SJCRH30 (cell line): ENCODE measurements around the gene LIN37. TPM values are rescaled to one million over a fixed set of nuclear protein-coding genes. Genes with fewer than 3 reads are reported as not detected.
"Not testable (repeated sequence)": the region's sequence is repeated elsewhere in the genome, so short reads cannot be mapped to it uniquely, and the experiment has no call there.

Experiments
- DNase-seq, 2 experiments: peaks; one replicate each; pipeline ENCODE4 v3.0.0-alpha.2; 2015 to 2020
- H3K27ac ChIP-seq: fragments of 250-450 bp; sonication (Bioruptor Pico); 2 replicates; pipeline ENCODE4 v1.5.1; 2020; ENCODE audit warnings: mild to moderate bottlenecking, moderate library complexity
- H3K27me3 ChIP-seq: fragments of 250-450 bp; sonication (Bioruptor Pico); 2 replicates; pipeline ENCODE4 v1.5.1; 2020; ENCODE audit warnings: mild to moderate bottlenecking, moderate library complexity
- H3K36me3 ChIP-seq: fragments of 250-450 bp; sonication (Bioruptor Pico); 2 replicates; pipeline ENCODE4 v1.5.1; 2020; ENCODE audit warnings: mild to moderate bottlenecking, moderate library complexity
- H3K4me1 ChIP-seq: fragments of 250-450 bp; sonication (Bioruptor Pico); 2 replicates; pipeline ENCODE4 v1.5.1; 2020; ENCODE audit warnings: mild to moderate bottlenecking, moderate library complexity
- H3K4me3 ChIP-seq: fragments of 250-450 bp; sonication (Bioruptor Pico); 2 replicates; pipeline ENCODE4 v1.5.1; 2020; ENCODE audit warnings: mild to moderate bottlenecking, moderate library complexity
- H3K9me3 ChIP-seq: fragments of 250-450 bp; sonication (Bioruptor Pico); replicated peaks from 2 replicates; pipeline ENCODE4 v1.5.1; 2020; ENCODE audit warnings: mild to moderate bottlenecking, moderate library complexity
- total RNA-seq: library from RNA; depleted of rRNA; stranded (reverse); fragments of >200 nt; shearing (Covaris generic); gene quantifications from 2 replicates; pipeline ENCODE4 v1.2.3, GENCODE V29; 2014

The LIN37 gene
- total RNA-seq, 1 experiment from 2014 or later: 4.9 TPM

GRCh38 chr19:35787227-35787799 is 38.9 kb downstream of the LIN37 start:
- Histone ChIP-seq H3K9me3 (no peaks in the 10 kb centered on the region), H3K27me3 (no peaks in the 10 kb centered on the region), H3K4me1 (no peaks in the 10 kb centered on the region), H3K36me3 (no peaks in the 10 kb centered on the region; the same call in 1 of the 2 replicates), H3K27ac (no peak overlapping the region), H3K4me3 (no peak overlapping the region)
- DNase-seq: no peak

- H3K4me3 ChIP-seq: no peak overlapping the region
- H3K4me1 ChIP-seq: no peaks in the 10 kb centered on the region
- H3K9me3 ChIP-seq: no peaks in the 10 kb centered on the region
- H3K36me3 ChIP-seq: no peaks in the 10 kb centered on the region; the same call in 1 of the 2 replicates
- H3K27ac ChIP-seq: no peak overlapping the region
- H3K27me3 ChIP-seq: no peaks in the 10 kb centered on the region
- no peak for DNase-seq
These were observed 40.0 kb downstream of the LIN37 start for GRCh38 chr19:35788205-35788960.

- DNase-seq: no peak
- Histone ChIP-seq H3K4me1 (no peaks in the 10 kb centered on the region), H3K36me3 (no peaks in the 10 kb centered on the region; the same call in 1 of the 2 replicates), H3K27me3 (no peaks in the 10 kb centered on the region), H3K9me3 (no peaks in the 10 kb centered on the region), H3K27ac (no peak overlapping the region), H3K4me3 (no peak overlapping the region)
These were observed 41.0 kb downstream of the LIN37 start for GRCh38 chr19:35789195-35789977.

- no peak overlapping the region for H3K4me3 ChIP-seq
- no peak for DNase-seq
- H3K27me3 ChIP-seq: no peaks in the 10 kb centered on the region
- H3K36me3 ChIP-seq: no peaks in the 10 kb centered on the region; the same call in 1 of the 2 replicates
- H3K27ac ChIP-seq: no peak overlapping the region
- H3K4me1 ChIP-seq: no peaks in the 10 kb centered on the region
- H3K9me3 ChIP-seq: no peaks in the 10 kb centered on the region
These were observed 41.9 kb downstream of the LIN37 start for GRCh38 chr19:35789978-35790944.

GRCh38 chr19:35790981-35791813 is 42.8 kb downstream of the LIN37 start:
- Histone ChIP-seq H3K9me3 (no peaks in the 10 kb centered on the region), H3K27ac (no peak overlapping the region), H3K4me3 (no peak overlapping the region), H3K4me1 (no peaks in the 10 kb centered on the region), H3K36me3 (no peaks in the 10 kb centered on the region), H3K27me3 (no peaks in the 10 kb centered on the region)
- peak in 1 of 2 experiments; percentile 38 for DNase-seq

- Histone ChIP-seq H3K4me3 (no peak overlapping the region), H3K4me1 (no peaks in the 10 kb centered on the region)
- DNase-seq: no peak
These were observed 43.5 kb downstream of the LIN37 start for GRCh38 chr19:35791814-35792279.

GRCh38 chr19:35792312-35792711 is 43.9 kb downstream of the LIN37 start:
- no peak overlapping the region for H3K27ac ChIP-seq
- H3K4me3 ChIP-seq: no peak overlapping the region

More at GRCh38 chr19:35791814-35792279, 43.5 kb downstream of the LIN37 start:
- Histone ChIP-seq H3K9me3 (no peaks in the 10 kb centered on the region), H3K27me3 (no peaks in the 10 kb centered on the region), H3K36me3 (no peaks in the 10 kb centered on the region), H3K27ac (no peak overlapping the region)

GRCh38 chr19:35792888-35793287 is 44.5 kb downstream of the LIN37 start:
- Histone ChIP-seq H3K36me3 (no peaks in the 10 kb centered on the region), H3K27me3 (no peaks in the 10 kb centered on the region), H3K27ac (no peak overlapping the region), H3K4me3 (no peak overlapping the region), H3K4me1 (no peaks in the 10 kb centered on the region), H3K9me3 (no peaks in the 10 kb centered on the region)
- no peak for DNase-seq

More at GRCh38 chr19:35792312-35792711, 43.9 kb downstream of the LIN37 start:
- H3K27me3 ChIP-seq: no peaks in the 10 kb centered on the region
- no peaks in the 10 kb centered on the region for H3K9me3 ChIP-seq
- H3K4me1 ChIP-seq: no peaks in the 10 kb centered on the region
- H3K36me3 ChIP-seq: no peaks in the 10 kb centered on the region
- no peak for DNase-seq

GRCh38 chr19:35793381-35794165 is 45.2 kb downstream of the LIN37 start:
- no peaks in the 10 kb centered on the region for H3K36me3 ChIP-seq
- H3K27me3 ChIP-seq: no peaks in the 10 kb centered on the region
- no peak for DNase-seq
- no peak overlapping the region for H3K4me3 ChIP-seq
- H3K9me3 ChIP-seq: no peaks in the 10 kb centered on the region
- H3K27ac ChIP-seq: no peak overlapping the region
- no peaks in the 10 kb centered on the region for H3K4me1 ChIP-seq

- not testable (repeated sequence) for DNase-seq, H3K9me3 ChIP-seq, H3K4me3 ChIP-seq, H3K4me1 ChIP-seq, H3K36me3 ChIP-seq, H3K27ac ChIP-seq, H3K27me3 ChIP-seq
These were observed 47.2 kb downstream of the LIN37 start for GRCh38 chr19:35795564-35795963.

- Histone ChIP-seq H3K9me3 (no peaks in the 10 kb centered on the region), H3K36me3 (no peaks in the 10 kb centered on the region), H3K27ac (no peak overlapping the region), H3K4me3 (no peak overlapping the region), H3K27me3 (no peaks in the 10 kb centered on the region), H3K4me1 (no peaks in the 10 kb centered on the region)
- no peak for DNase-seq
These were observed 48.5 kb downstream of the LIN37 start for GRCh38 chr19:35796645-35797542.

- no peaks in the 10 kb centered on the region for H3K36me3 ChIP-seq
- DNase-seq: no peak
- no peaks in the 10 kb centered on the region for H3K9me3 ChIP-seq
- H3K4me1 ChIP-seq: no peaks in the 10 kb centered on the region
- H3K4me3 ChIP-seq: no peak overlapping the region
- no peak overlapping the region for H3K27ac ChIP-seq
- H3K27me3 ChIP-seq: no peaks in the 10 kb centered on the region
These were observed 49.3 kb downstream of the LIN37 start for GRCh38 chr19:35797663-35798062.
